ENCODE data around the gene GFRA3. TPM values are rescaled to one million over a fixed set of nuclear protein-coding genes. Genes with fewer than 3 reads are reported as not detected.

Gene GFRA3
- total RNA-seq, 1 donor from 2014 or later, result 0.82 TPM

DNA sequence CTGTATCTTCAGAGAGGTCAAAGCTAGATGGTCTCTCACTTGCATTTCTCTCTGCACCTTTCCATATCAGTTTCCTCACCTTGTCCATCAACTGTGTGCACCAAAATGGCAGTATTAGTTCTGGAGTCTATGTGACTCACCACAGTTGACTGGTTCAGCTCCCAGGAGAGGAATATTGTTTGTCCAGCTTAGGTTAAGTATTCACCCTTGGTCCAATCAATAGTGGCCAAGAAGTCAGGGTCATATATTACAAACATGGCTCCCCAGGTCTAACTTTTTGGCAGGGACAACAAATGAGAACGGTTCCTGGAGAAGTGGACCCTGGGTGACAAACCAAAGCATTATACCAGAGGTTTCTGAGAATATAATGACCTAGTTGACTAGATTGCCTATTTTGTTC, 36.4 kb downstream of the GFRA3 start:
- Histone ChIP-seq H3K36me3 (no peaks in the 10 kb centered on the region), H3K27me3 (ENCODE audit: low read depth) (peaks cover 23% of the 10 kb centered on the region), H3K9me3 (replicated peaks) (no peaks in the 10 kb centered on the region), H3K4me3 (no peak overlapping the region), H3K4me1 (peaks cover 14% of the 10 kb centered on the region), H3K27ac (replicated peaks) (no peak overlapping the region)
- intact Hi-C loops (cut with micrococcal nuclease), result no loop called here
- no peak for DNase-seq
- TF ChIP-seq, protein P1, sequence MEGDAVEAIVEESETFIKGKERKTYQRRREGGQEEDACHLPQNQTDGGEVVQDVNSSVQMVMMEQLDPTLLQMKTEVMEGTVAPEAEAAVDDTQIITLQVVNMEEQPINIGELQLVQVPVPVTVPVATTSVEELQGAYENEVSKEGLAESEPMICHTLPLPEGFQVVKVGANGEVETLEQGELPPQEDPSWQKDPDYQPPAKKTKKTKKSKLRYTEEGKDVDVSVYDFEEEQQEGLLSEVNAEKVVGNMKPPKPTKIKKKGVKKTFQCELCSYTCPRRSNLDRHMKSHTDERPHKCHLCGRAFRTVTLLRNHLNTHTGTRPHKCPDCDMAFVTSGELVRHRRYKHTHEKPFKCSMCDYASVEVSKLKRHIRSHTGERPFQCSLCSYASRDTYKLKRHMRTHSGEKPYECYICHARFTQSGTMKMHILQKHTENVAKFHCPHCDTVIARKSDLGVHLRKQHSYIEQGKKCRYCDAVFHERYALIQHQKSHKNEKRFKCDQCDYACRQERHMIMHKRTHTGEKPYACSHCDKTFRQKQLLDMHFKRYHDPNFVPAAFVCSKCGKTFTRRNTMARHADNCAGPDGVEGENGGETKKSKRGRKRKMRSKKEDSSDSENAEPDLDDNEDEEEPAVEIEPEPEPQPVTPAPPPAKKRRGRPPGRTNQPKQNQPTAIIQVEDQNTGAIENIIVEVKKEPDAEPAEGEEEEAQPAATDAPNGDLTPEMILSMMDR (IDR thresholded peaks at IDR 0.05; ENCODE audit: borderline replicate concordance), result no peak

DNA sequence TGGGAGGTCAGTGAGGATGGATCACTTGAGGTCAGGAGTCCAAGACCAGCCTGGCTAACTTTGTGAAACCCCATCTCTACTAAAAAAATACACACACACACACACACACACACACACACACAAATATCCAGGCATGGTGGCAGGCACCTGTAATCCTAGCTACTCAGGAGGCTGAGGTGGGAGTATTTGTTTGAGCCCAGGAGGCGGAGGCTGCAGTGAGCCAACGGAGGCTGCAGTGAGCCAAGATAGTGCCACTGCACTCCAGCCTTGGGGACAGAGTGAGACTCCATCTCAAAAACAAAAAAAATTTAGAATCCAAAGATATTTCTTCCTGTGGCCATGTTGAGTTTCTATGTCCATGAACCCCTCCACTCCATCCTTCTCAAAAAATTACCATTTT, 39.8 kb downstream of the GFRA3 start:
- intact Hi-C loops (cut with micrococcal nuclease), result no loop called here
- Histone ChIP-seq H3K4me3 (no peak overlapping the region), H3K36me3 (no peaks in the 10 kb centered on the region), H3K4me1 (peaks cover 16% of the 10 kb centered on the region), H3K27ac (replicated peaks) (no peak overlapping the region), H3K27me3 (ENCODE audit: low read depth) (peaks cover 6% of the 10 kb centered on the region), H3K9me3 (replicated peaks) (no peaks in the 10 kb centered on the region)
- DNase-seq, result no peak
- TF ChIP-seq, protein P1 (IDR thresholded peaks at IDR 0.05; ENCODE audit: borderline replicate concordance), result no peak

GRCh38 chr5:138233280-138233679, 41.1 kb downstream of the GFRA3 start:
- no peaks in the 10 kb centered on the region for H3K9me3 ChIP-seq (replicated peaks)
- H3K36me3 ChIP-seq, result no peaks in the 10 kb centered on the region
- no peaks in the 10 kb centered on the region for H3K27me3 ChIP-seq (ENCODE audit: low read depth)
- intact Hi-C loops (cut with micrococcal nuclease), result no loop called here
- H3K27ac ChIP-seq (replicated peaks), result no peak overlapping the region
- DNase-seq, result no peak
- no peak overlapping the region for H3K4me3 ChIP-seq
- H3K4me1 ChIP-seq, result peaks cover 16% of the 10 kb centered on the region
- TF ChIP-seq, protein P1 (IDR thresholded peaks at IDR 0.05; ENCODE audit: borderline replicate concordance), result no peak

DNA sequence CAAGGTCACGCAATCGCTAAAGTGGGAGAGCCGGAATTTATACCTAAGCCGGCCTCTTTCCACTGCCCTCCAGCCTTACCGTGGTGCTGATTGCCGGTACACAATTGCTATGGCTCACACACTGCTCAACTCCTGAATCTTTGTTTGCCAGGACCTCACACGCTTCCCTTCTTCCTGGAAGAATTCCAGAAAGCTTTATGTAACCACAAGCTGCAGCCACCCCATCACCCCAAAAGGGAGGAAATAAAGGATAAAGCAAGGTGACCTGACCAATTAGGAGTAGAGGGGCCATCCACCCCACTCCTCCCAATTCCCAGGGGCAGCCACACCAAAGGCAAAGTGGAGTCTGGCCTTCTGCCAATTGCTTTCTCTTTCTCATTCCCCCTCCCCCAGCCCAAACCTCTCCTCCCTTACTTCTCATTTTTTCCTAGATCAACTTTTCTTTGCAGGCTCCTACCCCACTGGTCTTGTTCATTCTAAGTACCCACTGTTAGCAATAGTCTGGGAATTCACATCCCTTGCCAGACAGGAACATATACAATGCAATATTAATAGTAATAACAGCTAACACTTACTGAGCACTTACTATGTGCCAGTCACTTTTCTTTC, 43.3 kb downstream of the GFRA3 start:
- DNase-seq, result no peak
- intact Hi-C loops (cut with micrococcal nuclease), result no loop called here
- Histone ChIP-seq H3K27me3 (ENCODE audit: low read depth) (no peaks in the 10 kb centered on the region), H3K27ac (replicated peaks) (peak overlapping the region; percentile 69), H3K36me3 (no peaks in the 10 kb centered on the region), H3K9me3 (replicated peaks) (peaks cover 11% of the 10 kb centered on the region), H3K4me1 (peaks cover 16% of the 10 kb centered on the region), H3K4me3 (no peak overlapping the region)
- TF ChIP-seq, protein P1 (IDR thresholded peaks at IDR 0.05; ENCODE audit: borderline replicate concordance), result no peak

DNA sequence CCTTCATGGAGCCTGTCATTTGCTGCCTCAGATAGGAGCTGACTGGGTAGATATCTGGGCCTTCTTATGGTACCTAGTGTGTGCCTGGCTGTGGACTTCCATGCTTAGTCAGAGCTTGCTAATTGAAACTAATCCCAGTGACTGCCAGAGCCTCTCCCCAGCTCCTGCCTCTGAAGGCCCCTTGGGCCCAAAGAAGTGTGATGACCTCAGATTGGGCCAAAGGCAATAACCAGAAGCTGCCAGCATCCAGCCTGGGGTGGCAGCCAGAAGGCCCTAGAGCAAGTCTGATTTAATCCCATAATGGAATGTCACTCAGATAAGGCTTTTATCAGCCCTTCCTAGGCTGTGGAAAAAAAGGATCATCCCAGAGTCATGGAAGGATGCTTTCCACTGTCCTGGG, 44.2 kb downstream of the GFRA3 start:
- TF ChIP-seq, protein P1 (IDR thresholded peaks at IDR 0.05; ENCODE audit: borderline replicate concordance), result no peak
- DNase-seq, result peak; percentile 37
- peaks cover 16% of the 10 kb centered on the region for H3K4me1 ChIP-seq
- H3K27me3 ChIP-seq (ENCODE audit: low read depth), result no peaks in the 10 kb centered on the region
- no peaks in the 10 kb centered on the region for H3K36me3 ChIP-seq
- H3K27ac ChIP-seq (replicated peaks), result peak overlapping the region; percentile 69
- no peak overlapping the region for H3K4me3 ChIP-seq
- H3K9me3 ChIP-seq (replicated peaks), result peaks cover 17% of the 10 kb centered on the region
- intact Hi-C loops (cut with micrococcal nuclease), result no loop called here
